SK-N-SH (cell line): Measurements from ENCODE around the gene LENEP. TPM values are rescaled to one million over a fixed set of nuclear protein-coding genes. Genes with fewer than 3 reads are reported as not detected.

ENCODE experiments used
- CTCF ChIA-PET: fragments of 300-600, 350-600 bp; formaldehyde crosslinking; extraction: SDS; loops from one replicate; lab custom pipeline; 2021; lab: Yijun Ruan, JAX
- POLR2A ChIA-PET: fragments of 350-600 bp; sonication (Branson Sonifier 250); formaldehyde crosslinking; extraction: SDS; loops from one replicate; lab custom pipeline; 2020; ENCODE audit warnings: antibody characterized with exemption, inconsistent platforms; lab: Yijun Ruan, JAX
- DNase-seq: peaks from one replicate; pipeline ENCODE4 v3.0.0; 2012
- H2AFZ ChIP-seq: fragments of 200-600 bp; sonication (generic); 2 replicates; pipeline ENCODE4 v1.8.1; 2016; ENCODE audit warnings: antibody characterized with exemption, mild to moderate bottlenecking, low read depth
- H3F3A ChIP-seq: fragments of 200-600 bp; sonication (generic); replicated peaks from 2 replicates; pipeline ENCODE3; 2016; ENCODE audit warnings: antibody characterized with exemption, mild to moderate bottlenecking; ENCODE audit not compliant: insufficient read depth
- H3K27ac ChIP-seq, 2 experiments: fragments of 200-500 bp in 1 of 2; fragments of 200-600 bp in 1 of 2; sonication (Bioruptor generic) in 1 of 2; sonication (generic), shearing (Covaris generic) in 1 of 2; 2 replicates each; pipeline versions ENCODE4 v1.5.1 to v1.6.1; 2014 to 2016; ENCODE audit warnings: low read depth in 2 of 2, inconsistent platforms in 1 of 2, low read length in 1 of 2, mild to moderate bottlenecking in 1 of 2, mixed read lengths in 1 of 2
- H3K27me3 ChIP-seq: fragments of 200-600 bp; sonication (generic), shearing (Covaris generic); 2 replicates; pipeline ENCODE4 v1.6.1; 2016; ENCODE audit warnings: mixed run types; ENCODE audit not compliant: insufficient read depth
- H3K36me3 ChIP-seq, 2 experiments: fragments of 200-500 bp in 1 of 2; fragments of 200-600 bp in 1 of 2; sonication (Bioruptor generic) in 1 of 2; sonication (generic) in 1 of 2; replicated peaks in 1 of 2; 2 replicates each; pipeline versions ENCODE3 to v1.5.1; 2014 to 2016; ENCODE audit warnings: low read length in 1 of 2, mild to moderate bottlenecking in 1 of 2; ENCODE audit not compliant: insufficient read depth in 2 of 2, control insufficient read depth in 1 of 2
- H3K4me1 ChIP-seq, 2 experiments: fragments of 200-500 bp in 1 of 2; fragments of 200-600 bp in 1 of 2; sonication (Bioruptor generic) in 1 of 2; sonication (generic), shearing (Covaris generic) in 1 of 2; 2 replicates each; pipeline versions ENCODE4 v1.5.1 to v1.6.1; 2014 to 2016; ENCODE audit warnings: low read depth in 1 of 2, low read length in 1 of 2, mixed run types in 1 of 2; ENCODE audit not compliant: insufficient read depth in 2 of 2, control insufficient read depth in 1 of 2
- H3K4me2 ChIP-seq: fragments of 200-600 bp; sonication (generic), shearing (Covaris generic); 2 replicates; pipeline ENCODE4 v1.6.1; 2017; ENCODE audit warnings: mixed run types
- H3K4me3 ChIP-seq, 2 experiments: fragments of 200-500 bp in 1 of 2; fragments of 200-600 bp in 1 of 2; sonication (Bioruptor generic) in 1 of 2; sonication (generic), shearing (Covaris generic) in 1 of 2; 2 replicates each; pipeline versions ENCODE4 v1.5.1 to v1.8.1; 2014 to 2016; ENCODE audit warnings: low read depth in 2 of 2, inconsistent platforms in 1 of 2, low read length in 1 of 2, mild to moderate bottlenecking in 1 of 2, mixed read lengths in 1 of 2, moderate library complexity in 1 of 2
- H3K79me2 ChIP-seq: fragments of 200-600 bp; sonication (generic); 2 replicates; pipeline ENCODE4 v1.8.1; 2017; ENCODE audit warnings: mild to moderate bottlenecking; ENCODE audit not compliant: insufficient read depth
- H3K9ac ChIP-seq: fragments of 200-600 bp; sonication (generic); 2 replicates; pipeline ENCODE4 v1.6.1; 2017; ENCODE audit warnings: mixed run types
- H3K9me2 ChIP-seq: fragments of 200-600 bp; sonication (generic); 2 replicates; pipeline ENCODE4 v1.6.1; 2017; ENCODE audit warnings: mixed run types
- H3K9me3 ChIP-seq: fragments of 200-600 bp; sonication (generic); 2 replicates; pipeline ENCODE4 v1.6.1; 2017; ENCODE audit warnings: mixed run types, mild to moderate bottlenecking, moderate library complexity
- H4K20me1 ChIP-seq: fragments of 200-600 bp; sonication (generic); 2 replicates; pipeline ENCODE4 v1.6.1; 2017; ENCODE audit warnings: mild to moderate bottlenecking, mixed run types; ENCODE audit not compliant: insufficient read depth
- GABPA ChIP-seq: IDR thresholded peaks from 2 replicates; pipeline ENCODE4 v1.4.0; 2012; ENCODE audit warnings: low read depth, mild to moderate bottlenecking
- GATA2 ChIP-seq: sonication (generic); formaldehyde crosslinking; IDR thresholded peaks from 2 replicates; pipeline ENCODE4 v1.5.0; 2020; ENCODE audit warnings: mild to moderate bottlenecking, missing genetic modification reagents
- NFIC ChIP-seq: IDR thresholded peaks from 2 replicates; pipeline ENCODE4 v1.4.0; 2012; ENCODE audit warnings: borderline replicate concordance
- NRF1 ChIP-seq: IDR thresholded peaks from 2 replicates; pipeline ENCODE4 v1.6.1; 2012; ENCODE audit warnings: low read depth, mild to moderate bottlenecking, low read length
- RAD21 ChIP-seq: IDR thresholded peaks from 2 replicates; pipeline ENCODE4 v1.6.1; 2012; ENCODE audit warnings: mild to moderate bottlenecking, low read length
- RCOR1 ChIP-seq: fragments of 150-350 bp; IDR thresholded peaks from 2 replicates; pipeline ENCODE4 v1.6.1; 2017; ENCODE audit warnings: antibody characterized with exemption, low read length
- RXRA ChIP-seq: IDR thresholded peaks from 2 replicates; pipeline ENCODE4 v1.4.0; 2012; ENCODE audit warnings: low read depth, mild to moderate bottlenecking, borderline replicate concordance
- WGBS: methylation state at CpG from one replicate; pipeline ENCODE4 v1.1.6; 2017; ENCODE audit warnings: low lambda C conversion rate; 5-methylcytosine and 5-hydroxymethylcytosine counted together
- polyA plus RNA-seq, 3 experiments: library from polyadenylated mRNA; depleted of rRNA; stranded (reverse); fragments of >200 nt; gene quantifications; 2 replicates each; pipeline ENCODE4 v1.2.3, GENCODE V29; 2012
- TF ChIP-seq, protein P1 (sequence below): fragments of 200-600 bp; sonication (generic); IDR thresholded peaks from 2 replicates; pipeline ENCODE4 v1.6.1; 2017; ENCODE audit warnings: antibody characterized with exemption, mild to moderate bottlenecking, moderate library complexity

LENEP gene
- polyA plus RNA-seq, 1 of the 3 experiments (the other 2 are of a cell fraction) = not detected

GRCh38 chr1:154948079-154948478, 45.3 kb upstream of the LENEP start:
- Histone ChIP-seq H3K27me3 (no peaks in the 10 kb centered on the region), H3K79me2 (no peaks in the 10 kb centered on the region), H3K36me3 (peaks cover 0 to 30% of the 10 kb centered on the region in 2 experiments), H3K4me1 (peaks cover 0 to 9% of the 10 kb centered on the region in 2 experiments; a peak in 1 of 4 replicates), H3K9me3 (no peaks in the 10 kb centered on the region), H3K9me2 (no peaks in the 10 kb centered on the region), H3K9ac (no peak overlapping the region), H3F3A (peaks cover 7% of the 10 kb centered on the region), H3K4me3 (no peak overlapping the region), H2AFZ (no peak overlapping the region), H4K20me1 (no peaks in the 10 kb centered on the region), H3K4me2 (no peak overlapping the region), H3K27ac (no peak overlapping the region)
- ChIA-PET POLR2A (no interaction called here), CTCF (interaction anchor here (0.9 to 4.9 kb wide), 7 partner anchors 14 to 389 kb away, joined by 3 to 20 read pairs (median 4); partner anchors contain the start of genes ADAM15 and PYGO2)
- TF ChIP-seq RCOR1 = no peak
- no peak for TF ChIP-seq NRF1
- no peak for TF ChIP-seq NFIC
- TF ChIP-seq RAD21 = no peak
- TF ChIP-seq RXRA = no peak
- TF ChIP-seq, protein P1, sequence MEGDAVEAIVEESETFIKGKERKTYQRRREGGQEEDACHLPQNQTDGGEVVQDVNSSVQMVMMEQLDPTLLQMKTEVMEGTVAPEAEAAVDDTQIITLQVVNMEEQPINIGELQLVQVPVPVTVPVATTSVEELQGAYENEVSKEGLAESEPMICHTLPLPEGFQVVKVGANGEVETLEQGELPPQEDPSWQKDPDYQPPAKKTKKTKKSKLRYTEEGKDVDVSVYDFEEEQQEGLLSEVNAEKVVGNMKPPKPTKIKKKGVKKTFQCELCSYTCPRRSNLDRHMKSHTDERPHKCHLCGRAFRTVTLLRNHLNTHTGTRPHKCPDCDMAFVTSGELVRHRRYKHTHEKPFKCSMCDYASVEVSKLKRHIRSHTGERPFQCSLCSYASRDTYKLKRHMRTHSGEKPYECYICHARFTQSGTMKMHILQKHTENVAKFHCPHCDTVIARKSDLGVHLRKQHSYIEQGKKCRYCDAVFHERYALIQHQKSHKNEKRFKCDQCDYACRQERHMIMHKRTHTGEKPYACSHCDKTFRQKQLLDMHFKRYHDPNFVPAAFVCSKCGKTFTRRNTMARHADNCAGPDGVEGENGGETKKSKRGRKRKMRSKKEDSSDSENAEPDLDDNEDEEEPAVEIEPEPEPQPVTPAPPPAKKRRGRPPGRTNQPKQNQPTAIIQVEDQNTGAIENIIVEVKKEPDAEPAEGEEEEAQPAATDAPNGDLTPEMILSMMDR = no peak
- no peak for TF ChIP-seq GATA2 (CRISPR knock-in tag)
- no peak for DNase-seq
- WGBS = 88% methylated on average over 10 of the region's 11 CpGs

- Histone ChIP-seq H3K27me3 (no peaks in the 10 kb centered on the region), H3K9me2 (no peaks in the 10 kb centered on the region), H2AFZ (no peak overlapping the region), H3K36me3 (peaks cover 0 to 19% of the 10 kb centered on the region in 2 experiments), H3K4me3 (no peak overlapping the region), H3K27ac (no peak overlapping the region), H3F3A (peaks cover 5% of the 10 kb centered on the region), H3K9me3 (no peaks in the 10 kb centered on the region), H3K9ac (no peak overlapping the region), H4K20me1 (no peaks in the 10 kb centered on the region), H3K4me1 (peaks cover 0 to 42% of the 10 kb centered on the region in 2 experiments; a peak in 3 of 4 replicates), H3K79me2 (no peaks in the 10 kb centered on the region), H3K4me2 (no peak overlapping the region)
- WGBS = 76% methylated on average over 15 of the region's 15 CpGs
- ChIA-PET POLR2A (interaction anchor here (1.6 kb wide), 1 partner anchor 9 kb away, joined by 5 read pairs; the partner anchor contains the start of gene PYGO2), CTCF (interaction anchor here (0.8 to 37.5 kb wide), 9 partner anchors 9 to 392 kb away, joined by 3 to 640 read pairs (median 4); partner anchors contain the start of genes LENEP, PMVK, PYGO2 and ZBTB7B)
- TF ChIP-seq RAD21 = no peak
- no peak for TF ChIP-seq GABPA
- DNase-seq = peak; percentile 49
Measured at GRCh38 chr1:154951901-154952657, 41.3 kb upstream of the LENEP start.
